K562 (cell line): ENCODE results near the gene FBXW8. TPM values are rescaled to one million over a fixed set of nuclear protein-coding genes. Genes with fewer than 3 reads are reported as not detected.

ENCODE experiments used
- ATF1 ChIP-seq, 2 experiments: fragments of 450-650 bp in 1 of 2; IDR thresholded peaks; 2 replicates each; pipeline ENCODE4 v1.6.1; 2016; ENCODE audit warnings: missing compliant biosample characterization in 1 of 2, missing genetic modification characterization in 1 of 2
- C11orf30 ChIP-seq: fragments of 450-650 bp; IDR thresholded peaks from 2 replicates; pipeline ENCODE4 v1.6.1; 2016; ENCODE audit warnings: low read depth, mild to moderate bottlenecking
- CC2D1A ChIP-seq: fragments of 450-650 bp; IDR thresholded peaks from 2 replicates; pipeline ENCODE4 v1.6.1; 2017; ENCODE audit warnings: mild to moderate bottlenecking
- ELK1 ChIP-seq: sonication (generic); formaldehyde crosslinking; IDR thresholded peaks from 2 replicates; pipeline ENCODE4 v1.8.1; 2022; ENCODE audit warnings: missing genetic modification reagents
- ELK3 ChIP-seq: fragments of 450-650 bp; formaldehyde crosslinking; IDR thresholded peaks from 2 replicates; pipeline ENCODE4 v1.4.0; 2020; ENCODE audit warnings: mild to moderate bottlenecking
- KLF16 ChIP-seq: IDR thresholded peaks from 2 replicates; pipeline ENCODE4 v1.6.1; 2016; ENCODE audit warnings: antibody characterized with exemption
- RBM39 ChIP-seq: fragments of 200-400 bp; formaldehyde crosslinking; optimal IDR thresholded peaks from 2 replicates; pipeline ENCODE3; 2018; ENCODE audit warnings: low read depth, low read length
- TAF7 ChIP-seq: fragments of 450-650 bp; IDR thresholded peaks from 2 replicates; pipeline ENCODE4 v1.6.1; 2016; ENCODE audit warnings: missing genetic modification characterization, missing compliant biosample characterization
- TAF9B ChIP-seq: fragments of 450-650 bp; IDR thresholded peaks from 2 replicates; pipeline ENCODE4 v1.6.1; 2018; ENCODE audit warnings: mild to moderate bottlenecking; ENCODE audit not compliant: partially characterized antibody
- TEAD4 ChIP-seq, 2 experiments: sonication (generic) in 1 of 2; formaldehyde crosslinking in 1 of 2; IDR thresholded peaks; 2 replicates each; pipeline versions ENCODE4 v1.6.1 to v1.8.0; 2012 to 2022; ENCODE audit warnings: borderline replicate concordance in 1 of 2, inconsistent platforms in 1 of 2, low read length in 1 of 2, mild to moderate bottlenecking in 1 of 2, missing genetic modification reagents in 1 of 2
- TOE1 ChIP-seq, 2 experiments: fragments of 450-650 bp in 1 of 2; sonication (generic) in 1 of 2; formaldehyde crosslinking in 1 of 2; IDR thresholded peaks; 2 replicates each; pipeline versions ENCODE4 v1.7.1 to v1.8.0; 2016 to 2022; ENCODE audit warnings: borderline replicate concordance in 2 of 2, mild to moderate bottlenecking in 2 of 2, antibody characterized with exemption in 1 of 2, inconsistent platforms in 1 of 2, low read depth in 1 of 2, missing genetic modification reagents in 1 of 2, moderate library complexity in 1 of 2
- ZBED1 ChIP-seq: IDR thresholded peaks from 2 replicates; pipeline ENCODE4 v1.6.1; 2014
- ZNF140 ChIP-seq: fragments of 250-450 bp; sonication (Bioruptor Pico); IDR thresholded peaks from 2 replicates; pipeline ENCODE4 v1.8.0; 2021; ENCODE audit warnings: moderate library complexity, mild to moderate bottlenecking, inconsistent platforms
- polyA plus RNA-seq, 8 experiments: library from polyadenylated mRNA; depleted of rRNA in 4 of 8; stranded (reverse) in 5 of 8; unstranded in 3 of 8; fragments of >200 nt; fragmentation: Nextera tagmentation in 2 of 8; fragmentation: Illumina TruSeq in 1 of 8; extraction: Ambion mirVana in 2 of 8; extraction: Trizol in 1 of 8; gene quantifications; 2 replicates each; pipeline versions ENCODE4 v1.2.1 to v1.2.3, GENCODE V29; 2011 to 2014; ENCODE audit warnings: inconsistent platforms in 1 of 8, missing spikeins in 1 of 8
- total RNA-seq, 7 experiments: library from RNA; depleted of rRNA in 6 of 7; stranded (reverse); fragments of >200 nt in 6 of 7; fragmentation: Illumina TruSeq in 2 of 7; extraction: Trizol in 2 of 7; gene quantifications; 2 replicates each; pipeline versions ENCODE4 v1.2.1 to v1.2.3, GENCODE V29; 2011 to 2021; ENCODE audit warnings: low replicate concordance in 1 of 7
- TF ChIP-seq, protein P1 (sequence below): IDR thresholded peaks from 2 replicates; pipeline ENCODE4 v1.6.1; 2012; ENCODE audit warnings: low read depth, low read length, improper control_type of control experiment, borderline replicate concordance
- TF ChIP-seq, protein P2 (sequence below): sonication (generic); IDR thresholded peaks from 2 replicates; pipeline ENCODE4 v1.6.1; 2016

The FBXW8 gene
- total and polyA plus RNA-seq, 9 of the 15 experiments (the other 6 are each of a cell fraction or from before 2014, with no cell fraction given): 0.58 to 8.3 (median 4.4) TPM

DNA sequence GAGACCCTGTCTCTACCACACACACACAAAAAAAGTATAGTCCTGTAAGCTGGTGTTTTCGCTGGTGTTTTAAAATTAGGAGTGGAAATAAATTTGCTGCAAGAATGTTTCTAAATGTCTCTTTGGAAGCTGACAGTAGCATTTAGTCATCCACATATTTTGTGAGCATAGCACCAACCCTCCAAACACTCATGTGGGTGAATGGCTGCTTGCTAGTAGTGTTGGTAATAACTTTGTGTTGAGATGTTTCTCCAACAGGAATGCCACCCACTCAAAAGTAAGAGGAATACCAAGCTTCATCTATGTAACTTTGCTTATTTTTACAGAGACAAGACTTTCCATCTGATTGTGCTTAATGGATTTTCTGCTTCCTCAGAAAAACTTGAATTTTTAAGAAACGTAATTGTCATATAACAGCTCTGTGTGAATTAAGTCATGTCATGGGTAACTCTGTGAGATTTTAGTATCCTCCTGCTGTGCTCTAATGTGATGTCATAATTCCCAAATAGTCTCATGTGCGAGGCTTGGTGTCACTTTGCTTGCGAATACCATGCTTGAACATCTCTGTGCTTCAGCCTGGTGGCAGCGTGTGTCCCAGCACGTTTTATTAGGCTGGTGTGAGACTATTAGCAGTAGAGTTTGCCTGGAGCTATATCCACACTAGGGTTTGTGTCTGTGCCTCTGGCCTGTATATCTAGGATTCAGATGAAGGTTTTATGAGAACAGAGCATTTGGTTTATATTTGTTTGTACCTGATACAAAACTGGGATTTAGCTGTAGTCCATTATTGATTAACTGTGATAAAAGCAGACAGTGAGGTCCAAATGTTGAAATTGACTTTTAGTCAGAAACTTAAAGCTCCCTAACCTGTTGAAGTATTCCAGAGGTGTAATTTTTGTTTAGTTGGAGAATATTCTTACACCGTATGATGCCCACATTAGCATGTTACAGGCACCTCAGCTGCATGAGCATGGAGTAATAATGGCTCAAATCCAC, 80.5 kb downstream of the FBXW8 start (continued):
- TF ChIP-seq ELK3 (CRISPR knock-in tag) (no peak), TOE1 (IDR thresholded peaks at IDR 0.05; ENCODE audit: borderline replicate concordance) (no peak), TOE1 (CRISPR knock-in tag; IDR thresholded peaks at IDR 0.05; ENCODE audit: borderline replicate concordance, low read depth) (no peak), ZBED1 (no peak), KLF16 (no peak), TAF7 (tag) (no peak), C11orf30 (no peak), ZNF140 (CRISPR knock-in tag) (no peak), ELK1 (no peak), CC2D1A (no peak), TEAD4 (IDR thresholded peaks at IDR 0.05; ENCODE audit: low read length) (no peak), TEAD4 (CRISPR knock-in tag; IDR thresholded peaks at IDR 0.05; ENCODE audit: borderline replicate concordance) (no peak), ATF1 (CRISPR knock-in tag; IDR thresholded peaks at IDR 0.05) (no peak), ATF1 (tag; IDR thresholded peaks at IDR 0.05) (no peak), TAF9B (no peak), RBM39 (no peak)
- TF ChIP-seq, protein P1, sequence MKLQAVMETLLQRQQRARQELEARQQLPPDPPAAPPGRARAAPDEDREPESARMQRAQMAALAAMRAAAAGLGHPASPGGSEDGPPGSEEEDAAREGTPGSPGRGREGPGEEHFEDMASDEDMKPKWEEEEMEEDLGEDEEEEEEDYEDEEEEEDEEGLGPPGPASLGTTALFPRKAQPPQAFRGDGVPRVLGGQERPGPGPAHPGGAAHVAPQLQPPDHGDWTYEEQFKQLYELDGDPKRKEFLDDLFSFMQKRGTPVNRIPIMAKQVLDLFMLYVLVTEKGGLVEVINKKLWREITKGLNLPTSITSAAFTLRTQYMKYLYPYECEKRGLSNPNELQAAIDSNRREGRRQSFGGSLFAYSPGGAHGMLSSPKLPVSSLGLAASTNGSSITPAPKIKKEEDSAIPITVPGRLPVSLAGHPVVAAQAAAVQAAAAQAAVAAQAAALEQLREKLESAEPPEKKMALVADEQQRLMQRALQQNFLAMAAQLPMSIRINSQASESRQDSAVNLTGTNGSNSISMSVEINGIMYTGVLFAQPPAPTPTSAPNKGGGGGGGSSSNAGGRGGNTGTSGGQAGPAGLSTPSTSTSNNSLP: no peak
- TF ChIP-seq, protein P2, sequence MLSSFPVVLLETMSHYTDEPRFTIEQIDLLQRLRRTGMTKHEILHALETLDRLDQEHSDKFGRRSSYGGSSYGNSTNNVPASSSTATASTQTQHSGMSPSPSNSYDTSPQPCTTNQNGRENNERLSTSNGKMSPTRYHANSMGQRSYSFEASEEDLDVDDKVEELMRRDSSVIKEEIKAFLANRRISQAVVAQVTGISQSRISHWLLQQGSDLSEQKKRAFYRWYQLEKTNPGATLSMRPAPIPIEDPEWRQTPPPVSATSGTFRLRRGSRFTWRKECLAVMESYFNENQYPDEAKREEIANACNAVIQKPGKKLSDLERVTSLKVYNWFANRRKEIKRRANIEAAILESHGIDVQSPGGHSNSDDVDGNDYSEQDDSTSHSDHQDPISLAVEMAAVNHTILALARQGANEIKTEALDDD: no peak
- TF ChIP-seq, all 486 proteins: peak for 0
